ENCODE measurements around the gene MEF2C. TPM values are rescaled to one million over a fixed set of nuclear protein-coding genes. Genes with fewer than 3 reads are reported as not detected.

Gene MEF2C
- total and polyA plus RNA-seq, 2 donors (not counting 1 experiment from before 2014, with no cell fraction given): 12.2 to 15.7 TPM

GRCh38 chr5:88837817-88838216 is 45.2 kb downstream of the MEF2C start:
- H2AFZ ChIP-seq (ENCODE audit: low read length): no peak overlapping the region
- H3K4me2 ChIP-seq (ENCODE audit: extremely low read depth, insufficient read depth, low read length): no peak overlapping the region
- H3K27ac ChIP-seq (ENCODE audit: insufficient read depth, low read length): no peak overlapping the region
- H4K20me1 ChIP-seq (ENCODE audit: control insufficient read depth, extremely low read depth, insufficient read depth, low read length): no peaks in the 10 kb centered on the region
- no peaks in the 10 kb centered on the region for H3K36me3 ChIP-seq (ENCODE audit: control insufficient read depth, insufficient read depth, low read length)
- TF ChIP-seq, protein P1, sequence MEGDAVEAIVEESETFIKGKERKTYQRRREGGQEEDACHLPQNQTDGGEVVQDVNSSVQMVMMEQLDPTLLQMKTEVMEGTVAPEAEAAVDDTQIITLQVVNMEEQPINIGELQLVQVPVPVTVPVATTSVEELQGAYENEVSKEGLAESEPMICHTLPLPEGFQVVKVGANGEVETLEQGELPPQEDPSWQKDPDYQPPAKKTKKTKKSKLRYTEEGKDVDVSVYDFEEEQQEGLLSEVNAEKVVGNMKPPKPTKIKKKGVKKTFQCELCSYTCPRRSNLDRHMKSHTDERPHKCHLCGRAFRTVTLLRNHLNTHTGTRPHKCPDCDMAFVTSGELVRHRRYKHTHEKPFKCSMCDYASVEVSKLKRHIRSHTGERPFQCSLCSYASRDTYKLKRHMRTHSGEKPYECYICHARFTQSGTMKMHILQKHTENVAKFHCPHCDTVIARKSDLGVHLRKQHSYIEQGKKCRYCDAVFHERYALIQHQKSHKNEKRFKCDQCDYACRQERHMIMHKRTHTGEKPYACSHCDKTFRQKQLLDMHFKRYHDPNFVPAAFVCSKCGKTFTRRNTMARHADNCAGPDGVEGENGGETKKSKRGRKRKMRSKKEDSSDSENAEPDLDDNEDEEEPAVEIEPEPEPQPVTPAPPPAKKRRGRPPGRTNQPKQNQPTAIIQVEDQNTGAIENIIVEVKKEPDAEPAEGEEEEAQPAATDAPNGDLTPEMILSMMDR (conservative IDR thresholded peaks at IDR 0.05 in 1 of 2, IDR thresholded peaks at IDR 0.05 in 1 of 2; ENCODE audit: low read depth in 1 of 2, low read length in 2 of 2): no peak
- no peak for TF ChIP-seq EZH2 (IDR thresholded peaks at IDR 0.05; ENCODE audit: low read length, missing control alignments)
- no peaks in the 10 kb centered on the region for H3K79me2 ChIP-seq (ENCODE audit: control insufficient read depth, insufficient read depth, low read length)
- H3K9ac ChIP-seq (ENCODE audit: insufficient read depth, low read length): no peak overlapping the region
- H3K4me1 ChIP-seq (ENCODE audit: control insufficient read depth, extremely low read depth, insufficient read depth, low read length): peaks cover 2% of the 10 kb centered on the region
- DNase-seq (ENCODE audit: low read depth in 2 of 2): no peak
- H3K4me3 ChIP-seq (replicated peaks in 1 of 4; ENCODE audit: control extremely low read depth in 1 of 4, insufficient read depth in 1 of 4, low read depth in 3 of 4, low read length in 4 of 4): no peak overlapping the region
- no peaks in the 10 kb centered on the region for H3K9me3 ChIP-seq (ENCODE audit: control insufficient read depth, insufficient read depth, low read depth, low read length)
- H3K27me3 ChIP-seq (ENCODE audit: control insufficient read depth, insufficient read depth, low read length): no peaks in the 10 kb centered on the region

GRCh38 chr5:88837222-88837621 is 45.8 kb downstream of the MEF2C start:
- no peaks in the 10 kb centered on the region for H3K9me3 ChIP-seq (ENCODE audit: control insufficient read depth, insufficient read depth, low read depth, low read length)
- no peaks in the 10 kb centered on the region for H3K36me3 ChIP-seq (ENCODE audit: control insufficient read depth, insufficient read depth, low read length)
- peak overlapping the region; percentile 92 for H3K4me2 ChIP-seq (ENCODE audit: extremely low read depth, insufficient read depth, low read length)
- no peak overlapping the region for H2AFZ ChIP-seq (ENCODE audit: low read length)
- no peaks in the 10 kb centered on the region for H3K79me2 ChIP-seq (ENCODE audit: control insufficient read depth, insufficient read depth, low read length)
- H4K20me1 ChIP-seq (ENCODE audit: control insufficient read depth, extremely low read depth, insufficient read depth, low read length): no peaks in the 10 kb centered on the region
- H3K9ac ChIP-seq (ENCODE audit: insufficient read depth, low read length): no peak overlapping the region
- no peak for DNase-seq (ENCODE audit: low read depth in 2 of 2)
- H3K4me3 ChIP-seq (replicated peaks in 1 of 4; ENCODE audit: control extremely low read depth in 1 of 4, insufficient read depth in 1 of 4, low read depth in 3 of 4, low read length in 4 of 4): no peak overlapping the region
- H3K27ac ChIP-seq (ENCODE audit: insufficient read depth, low read length): no peak overlapping the region
- TF ChIP-seq EZH2 (IDR thresholded peaks at IDR 0.05; ENCODE audit: low read length, missing control alignments): no peak
- TF ChIP-seq, protein P1 (conservative IDR thresholded peaks at IDR 0.05 in 1 of 2, IDR thresholded peaks at IDR 0.05 in 1 of 2; ENCODE audit: low read depth in 1 of 2, low read length in 2 of 2): no peak
- H3K4me1 ChIP-seq (ENCODE audit: control insufficient read depth, extremely low read depth, insufficient read depth, low read length): peaks cover 2% of the 10 kb centered on the region
- H3K27me3 ChIP-seq (ENCODE audit: control insufficient read depth, insufficient read depth, low read length): no peaks in the 10 kb centered on the region

- peak overlapping the region; percentile 87 for H2AFZ ChIP-seq (ENCODE audit: low read length)
- no peaks in the 10 kb centered on the region for H3K9me3 ChIP-seq (ENCODE audit: control insufficient read depth, insufficient read depth, low read depth, low read length)
- DNase-seq (ENCODE audit: low read depth in 2 of 2): peak; percentile 5 to 17
- peak overlapping the region; percentile 92 for H3K4me2 ChIP-seq (ENCODE audit: extremely low read depth, insufficient read depth, low read length)
- H3K27ac ChIP-seq (ENCODE audit: insufficient read depth, low read length): peak overlapping the region; percentile 73
- TF ChIP-seq, protein P1 (conservative IDR thresholded peaks at IDR 0.05 in 1 of 2, IDR thresholded peaks at IDR 0.05 in 1 of 2; ENCODE audit: low read depth in 1 of 2, low read length in 2 of 2): no peak
- no peak for TF ChIP-seq EZH2 (IDR thresholded peaks at IDR 0.05; ENCODE audit: low read length, missing control alignments)
- H3K9ac ChIP-seq (ENCODE audit: insufficient read depth, low read length): peak overlapping the region; percentile 33
- H3K79me2 ChIP-seq (ENCODE audit: control insufficient read depth, insufficient read depth, low read length): no peaks in the 10 kb centered on the region
- no peaks in the 10 kb centered on the region for H3K27me3 ChIP-seq (ENCODE audit: control insufficient read depth, insufficient read depth, low read length)
- H4K20me1 ChIP-seq (ENCODE audit: control insufficient read depth, extremely low read depth, insufficient read depth, low read length): no peaks in the 10 kb centered on the region
- peaks cover 2% of the 10 kb centered on the region for H3K4me1 ChIP-seq (ENCODE audit: control insufficient read depth, extremely low read depth, insufficient read depth, low read length)
- peak overlapping the region in 3 of 4 experiments; percentile 22 to 29 (median 28) for H3K4me3 ChIP-seq (replicated peaks in 1 of 4; ENCODE audit: control extremely low read depth in 1 of 4, insufficient read depth in 1 of 4, low read depth in 3 of 4, low read length in 4 of 4)
- H3K36me3 ChIP-seq (ENCODE audit: control insufficient read depth, insufficient read depth, low read length): no peaks in the 10 kb centered on the region
Observed at GRCh38 chr5:88836195-88836838, 46.7 kb downstream of the MEF2C start.
